Measurements from ENCODE around the gene TPST2. TPM values are rescaled to one million over a fixed set of nuclear protein-coding genes. Genes with fewer than 3 reads are reported as not detected.

The TPST2 gene
- total RNA-seq, 1 donor from 2014 or later: 78.8 TPM

DNA sequence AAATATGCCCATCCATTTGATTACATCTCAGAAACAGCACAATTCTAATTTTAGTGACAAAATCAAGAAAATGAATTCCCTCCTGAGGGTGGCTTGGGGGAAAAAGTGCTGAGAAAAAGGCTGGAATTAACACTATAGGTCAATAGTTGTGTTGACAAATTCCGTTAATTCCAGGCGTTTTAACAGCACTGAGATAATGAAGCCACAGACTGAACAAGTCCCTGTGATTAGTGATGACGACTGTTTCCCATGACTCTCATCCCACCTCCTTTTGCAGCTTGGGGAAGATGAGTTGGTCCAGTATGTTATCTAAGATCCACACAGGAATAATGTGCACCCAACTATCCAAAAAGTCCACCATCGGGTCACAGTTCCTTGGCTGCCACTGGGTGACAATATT, 93.5 kb downstream of the TPST2 start:
- DNase-seq (ENCODE audit: low read depth in 2 of 2): no peak

DNA sequence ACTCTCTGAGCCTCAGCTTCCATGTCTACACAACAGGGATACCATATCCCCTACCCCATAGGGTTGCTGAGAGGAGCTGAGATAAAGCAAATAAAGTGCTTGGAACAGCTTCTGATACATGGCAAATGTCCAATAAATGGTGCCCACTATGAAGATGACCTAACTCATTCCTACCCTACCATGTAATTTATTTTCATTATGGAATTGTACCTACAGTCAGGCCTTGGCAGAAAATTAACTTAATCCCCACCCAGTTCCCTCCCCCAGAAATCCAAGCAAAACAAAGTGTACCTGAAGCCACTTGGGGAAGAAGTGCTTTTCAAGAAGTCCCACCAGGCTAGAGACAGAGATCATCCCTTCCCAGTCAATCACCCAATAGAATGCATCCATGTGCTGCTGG, 95.4 kb downstream of the TPST2 start:
- no peak for DNase-seq (ENCODE audit: low read depth in 2 of 2)

DNA sequence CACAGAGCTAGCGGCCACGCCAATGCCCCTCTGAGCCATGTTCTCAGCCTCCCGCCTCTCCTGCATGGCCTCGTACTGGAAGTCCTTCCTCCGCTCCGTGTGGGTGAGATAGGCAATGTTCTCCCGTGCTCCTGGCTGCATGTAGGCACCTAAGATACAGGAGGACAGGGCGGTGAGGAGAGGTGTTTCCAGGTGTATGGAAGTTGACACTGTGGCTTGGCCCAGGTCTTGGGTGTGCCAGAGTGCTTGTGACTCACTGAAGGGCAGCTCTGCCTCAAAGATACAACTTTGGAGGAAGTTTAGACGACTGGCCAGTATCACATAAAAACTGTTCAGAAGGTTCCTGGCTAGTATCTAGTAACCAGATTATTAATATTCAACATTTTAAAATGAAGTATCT, 97.7 kb downstream of the TPST2 start:
- DNase-seq (ENCODE audit: low read depth in 2 of 2): no peak

DNA sequence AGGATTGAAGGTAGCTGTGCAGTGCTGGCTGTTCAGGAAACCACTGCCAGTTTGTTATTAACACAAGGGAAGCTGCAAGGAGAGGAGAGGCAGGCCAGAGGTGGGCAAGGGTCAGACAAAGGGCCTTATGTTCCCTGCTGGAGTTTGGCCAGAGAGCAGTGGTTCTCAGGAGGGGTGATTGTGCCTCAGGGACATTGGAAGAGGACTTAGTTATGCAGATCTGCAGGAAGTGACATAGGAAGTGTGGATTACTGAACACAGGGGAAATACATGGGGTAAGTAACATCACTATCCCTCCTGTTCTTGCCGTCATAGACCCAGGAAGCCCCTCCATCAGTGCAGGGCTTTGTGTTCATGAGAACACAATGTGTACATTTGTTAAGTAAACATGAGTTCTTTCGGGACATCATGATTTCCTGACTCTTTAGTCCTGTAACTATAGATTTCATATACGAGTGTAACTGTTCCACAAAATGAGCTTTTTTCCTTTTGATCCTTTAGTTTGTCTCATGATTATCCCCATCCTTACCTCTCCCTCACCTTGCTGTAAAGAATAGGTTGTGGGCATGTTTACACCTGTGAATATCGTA, 100.4 kb downstream of the TPST2 start:
- DNase-seq (ENCODE audit: low read depth in 2 of 2): peak in 1 of 2 donors; percentile 42

DNA sequence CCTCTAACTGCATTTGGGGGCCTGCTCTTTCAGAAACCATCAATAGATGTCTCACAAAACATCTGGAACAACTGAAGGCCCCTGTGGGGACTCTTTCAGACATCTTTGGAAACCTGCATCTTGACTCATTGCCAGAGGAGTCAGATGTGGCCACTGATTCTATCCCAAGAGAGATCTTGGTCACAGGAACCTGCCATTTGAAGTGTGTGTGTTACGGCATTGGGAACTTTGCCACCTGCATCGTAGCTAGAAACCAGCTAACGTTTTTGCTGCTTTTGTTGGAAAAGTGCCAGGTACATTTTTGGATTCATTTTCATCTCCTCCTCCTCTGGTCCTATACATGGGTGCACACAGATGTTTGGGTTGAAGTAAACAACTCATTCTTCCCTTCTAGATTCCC, 101.9 kb downstream of the TPST2 start:
- no peak for DNase-seq (ENCODE audit: low read depth in 2 of 2)

DNA sequence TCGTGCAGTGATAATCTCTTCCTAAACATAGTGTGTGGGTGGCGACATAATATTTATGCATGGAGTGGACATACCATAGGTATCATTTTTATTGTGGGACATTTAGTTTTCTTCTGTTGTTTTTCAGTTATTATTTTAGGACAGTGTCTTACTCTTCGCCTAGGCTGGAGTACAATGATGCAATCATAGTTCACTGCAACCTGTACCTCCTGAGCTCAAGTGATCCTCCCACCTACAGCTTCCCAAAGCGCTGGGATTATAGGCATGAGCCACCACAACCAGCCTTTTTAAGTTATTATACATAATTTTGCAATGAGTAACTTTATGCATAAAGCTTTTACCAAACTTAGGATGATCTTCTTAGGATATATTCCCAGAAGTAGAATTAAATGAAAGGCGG, 103.5 kb downstream of the TPST2 start:
- DNase-seq (ENCODE audit: low read depth in 2 of 2): no peak

DNA sequence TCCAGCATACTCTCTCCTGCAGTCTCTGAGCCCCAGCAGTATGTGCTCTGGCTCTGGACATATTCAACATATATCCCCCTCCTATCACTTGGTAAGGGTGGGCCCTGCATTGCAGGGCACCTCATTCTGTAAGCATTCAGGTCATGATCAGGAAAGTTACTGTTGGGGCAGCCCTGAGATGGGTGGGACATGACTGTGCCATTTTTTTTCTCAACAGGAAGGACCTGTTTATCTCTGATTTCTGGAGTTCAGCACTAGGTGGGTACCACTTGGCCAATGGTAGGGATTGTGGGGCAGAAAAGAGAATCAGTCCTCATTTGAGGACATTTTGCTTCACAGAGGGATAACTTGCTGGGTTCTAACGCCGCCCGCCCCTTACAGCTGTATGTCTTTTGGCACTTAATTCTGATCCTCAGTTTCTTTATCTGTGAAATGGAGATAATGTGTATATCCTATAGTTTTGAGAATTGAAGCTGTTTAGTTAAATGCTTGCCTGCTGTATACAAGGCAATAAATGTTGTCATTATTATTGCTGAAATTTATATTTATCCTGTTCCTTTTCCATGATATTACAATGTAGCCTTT, 104.0 kb downstream of the TPST2 start:
- no peak for DNase-seq (ENCODE audit: low read depth in 2 of 2)

DNA sequence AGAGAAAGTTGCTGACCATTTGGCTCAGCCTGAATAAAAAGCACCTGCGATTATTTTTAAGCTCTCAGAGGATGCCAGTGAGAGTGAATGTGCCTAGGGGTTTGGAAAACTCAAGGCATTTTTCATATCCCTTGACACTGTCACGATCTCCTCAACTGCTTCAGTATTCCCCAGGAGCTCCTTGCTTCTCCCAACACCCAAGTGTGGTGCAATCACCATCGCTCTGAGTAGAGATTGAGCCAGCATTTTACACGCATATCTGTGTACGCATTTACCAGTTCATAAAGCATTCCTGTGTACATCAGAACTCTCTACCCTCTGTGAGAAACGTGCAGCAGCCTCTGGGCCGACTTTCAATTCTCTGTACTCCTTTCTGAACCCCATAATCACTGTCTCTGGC, 104.9 kb downstream of the TPST2 start:
- DNase-seq (ENCODE audit: low read depth in 2 of 2): no peak

DNA sequence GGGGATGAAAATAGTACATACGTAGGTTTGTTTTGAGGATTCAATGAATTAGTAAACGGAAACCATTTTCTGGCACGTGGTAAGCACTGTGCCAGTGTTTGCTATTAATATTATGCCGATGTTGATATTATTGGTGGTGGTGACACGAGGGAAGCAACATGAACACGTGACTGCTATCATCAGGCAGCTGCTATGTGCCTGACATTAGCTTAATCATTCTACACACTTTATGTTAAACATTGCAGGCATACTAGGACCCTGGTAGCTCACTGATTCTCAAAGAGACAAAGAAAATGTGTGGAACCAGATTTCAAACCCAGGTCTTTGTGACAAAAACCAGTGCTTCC, 105.6 kb downstream of the TPST2 start:
- peak; percentile 36 to 44 for DNase-seq (ENCODE audit: low read depth in 2 of 2)

DNA sequence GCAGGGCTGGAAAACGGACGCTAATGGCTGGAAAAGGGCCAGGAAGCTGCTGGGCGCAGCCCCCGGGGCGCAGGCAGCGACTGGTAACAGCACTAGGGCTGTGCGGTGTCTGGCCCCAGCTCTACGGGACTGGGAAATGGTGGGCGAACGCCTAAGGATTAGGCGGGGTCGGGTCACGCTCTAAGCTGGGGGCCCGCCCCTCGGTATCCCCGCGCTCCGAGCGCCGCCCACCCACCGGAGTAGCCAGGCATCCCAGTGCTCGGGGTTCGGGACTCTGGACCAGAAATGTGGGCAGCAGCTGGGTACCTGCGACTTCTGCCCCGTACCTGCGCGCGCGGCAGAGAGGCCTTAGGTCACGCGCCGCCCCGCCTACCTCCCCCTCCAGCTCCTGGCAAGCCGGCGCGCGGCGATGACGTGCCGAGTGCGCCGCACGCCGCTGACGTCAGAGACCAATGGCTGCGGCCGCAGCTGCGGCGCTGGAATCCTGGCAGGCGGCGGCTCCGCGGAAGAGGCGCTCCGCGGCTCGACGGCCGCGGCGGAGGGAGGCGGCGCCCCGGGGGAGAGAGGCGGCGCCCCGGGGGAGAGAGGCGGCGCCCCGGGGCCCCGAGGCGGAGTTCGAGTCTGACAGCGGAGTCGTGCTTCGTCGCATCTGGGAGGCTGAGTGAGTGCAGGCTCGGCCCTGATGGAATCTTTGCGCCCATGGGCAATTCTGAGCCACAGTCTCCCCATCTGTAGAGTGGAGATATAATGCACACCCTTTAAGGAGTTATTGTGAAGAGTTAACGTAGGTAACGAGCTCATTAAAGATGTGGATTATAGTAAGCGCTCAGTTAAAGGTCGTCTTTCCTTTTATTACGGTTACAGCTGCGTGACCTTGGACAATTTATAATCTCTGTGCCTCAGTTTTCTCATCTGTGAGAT, 106.2 kb downstream of the TPST2 start, which contains the start of the genes HPS4 and SRRD:
TSS of gene HPS4 (minus strand) at position 345 of the 921 bp plus-strand sequence. CDS start 2,021 bp downstream, outside the sequence.
TSS of gene SRRD (plus strand) at position 439 of the 921 bp plus-strand sequence. CDS start at position 453, 14 bp downstream.
- peak; percentile 92 to 95 for DNase-seq (ENCODE audit: low read depth in 2 of 2)

DNA sequence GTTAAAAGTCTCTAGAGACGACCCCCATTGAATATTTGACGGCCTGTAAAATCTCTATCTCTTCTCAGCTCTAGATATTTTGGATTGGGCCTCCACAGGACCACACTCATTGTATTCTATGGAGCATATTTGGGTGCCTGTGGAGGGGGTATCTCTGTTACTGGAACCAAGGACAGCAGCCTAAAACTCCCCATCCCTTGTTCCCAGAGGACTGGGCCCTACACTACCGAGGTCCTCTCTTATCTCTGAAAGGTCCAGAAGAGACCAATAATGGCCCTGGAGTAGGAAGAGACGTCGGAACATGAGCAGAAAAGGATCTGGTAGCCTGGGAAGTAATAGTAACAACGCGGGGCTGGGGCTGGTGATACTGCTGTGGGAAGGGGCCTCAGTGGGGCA, 106.9 kb downstream of the TPST2 start:
- DNase-seq (ENCODE audit: low read depth in 2 of 2): no peak

DNA sequence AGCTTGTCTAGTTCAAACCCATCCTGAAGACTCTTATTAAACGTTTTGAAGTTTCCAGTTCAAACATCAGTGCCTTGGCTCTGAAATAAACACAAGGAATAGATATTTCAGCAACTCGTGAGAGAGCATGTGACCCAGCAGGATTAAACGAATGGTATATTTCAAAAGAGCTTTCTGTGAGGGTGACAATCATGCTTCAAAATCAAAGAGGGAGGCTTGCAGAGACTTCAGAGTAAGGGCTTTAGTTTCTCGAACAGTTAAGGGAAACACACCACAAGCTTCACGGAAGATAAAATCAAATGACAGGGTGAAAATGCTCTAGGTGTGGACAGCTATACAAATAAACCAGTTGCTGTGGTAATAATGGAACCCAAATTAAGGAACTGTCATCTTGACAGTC, 107.8 kb downstream of the TPST2 start:
- DNase-seq (ENCODE audit: low read depth in 2 of 2): no peak

DNA sequence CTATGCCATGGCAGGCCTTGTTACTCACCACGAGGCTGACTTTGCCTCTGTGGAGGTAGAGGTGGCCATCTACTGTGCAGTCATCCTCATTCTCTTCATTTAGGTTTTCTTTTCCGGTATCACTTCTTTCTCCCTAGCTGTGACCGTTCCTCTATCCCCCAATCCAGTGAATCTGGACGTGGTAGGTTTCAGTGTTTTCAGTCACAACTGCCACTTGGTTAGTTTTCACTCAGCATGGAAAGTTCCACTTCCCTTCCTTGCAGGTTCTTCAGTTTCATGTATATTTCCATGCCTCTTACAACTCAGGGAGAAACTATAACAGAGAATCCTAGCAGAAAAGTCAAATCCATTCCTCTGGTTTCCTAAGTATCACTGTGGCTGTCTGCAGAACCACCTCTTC, 108.2 kb downstream of the TPST2 start:
- no peak for DNase-seq (ENCODE audit: low read depth in 2 of 2)

DNA sequence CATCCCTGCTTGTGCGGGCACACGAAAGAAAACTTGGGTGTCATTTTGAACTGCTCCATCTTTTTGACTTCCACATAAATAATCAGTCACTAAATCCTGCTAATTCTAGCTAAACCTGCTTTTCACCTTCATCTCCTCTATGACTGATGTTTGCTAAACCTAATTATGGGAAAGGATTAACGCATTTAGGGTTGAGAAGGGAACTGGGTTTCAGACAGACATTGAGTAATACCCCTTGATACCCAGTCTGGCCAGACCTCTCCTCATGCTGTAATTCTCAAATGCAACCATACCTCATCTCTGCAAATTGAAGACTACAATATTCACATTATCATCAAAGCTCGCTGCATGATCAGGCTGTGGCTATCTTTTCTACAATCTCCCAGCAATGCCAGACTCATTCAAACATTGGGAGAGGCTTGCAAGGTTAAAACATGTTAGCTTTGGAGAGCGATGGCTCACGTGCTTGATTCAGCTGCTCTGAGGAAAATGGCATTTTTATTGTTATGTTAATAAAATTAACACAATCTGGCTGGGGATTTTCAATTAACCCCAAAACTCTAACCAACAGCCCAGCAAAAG, 108.7 kb downstream of the TPST2 start:
- no peak for DNase-seq (ENCODE audit: low read depth in 2 of 2)

DNA sequence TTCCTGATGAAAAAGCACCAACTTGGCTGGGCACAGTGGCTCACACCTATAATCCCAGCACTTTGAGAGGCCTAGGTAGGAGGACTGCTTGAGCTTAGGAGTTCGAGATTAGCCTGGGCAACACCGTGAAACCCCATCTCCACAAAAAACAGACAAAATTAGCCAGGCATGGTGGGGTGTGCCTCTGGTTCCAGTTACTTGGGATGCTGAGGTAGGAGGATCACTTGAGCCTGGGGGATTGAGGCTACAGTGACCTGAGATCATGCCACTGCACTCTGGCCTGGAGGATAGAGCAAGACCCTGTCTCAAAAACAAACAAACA, 109.4 kb downstream of the TPST2 start:
- no peak for DNase-seq (ENCODE audit: low read depth in 2 of 2)

DNA sequence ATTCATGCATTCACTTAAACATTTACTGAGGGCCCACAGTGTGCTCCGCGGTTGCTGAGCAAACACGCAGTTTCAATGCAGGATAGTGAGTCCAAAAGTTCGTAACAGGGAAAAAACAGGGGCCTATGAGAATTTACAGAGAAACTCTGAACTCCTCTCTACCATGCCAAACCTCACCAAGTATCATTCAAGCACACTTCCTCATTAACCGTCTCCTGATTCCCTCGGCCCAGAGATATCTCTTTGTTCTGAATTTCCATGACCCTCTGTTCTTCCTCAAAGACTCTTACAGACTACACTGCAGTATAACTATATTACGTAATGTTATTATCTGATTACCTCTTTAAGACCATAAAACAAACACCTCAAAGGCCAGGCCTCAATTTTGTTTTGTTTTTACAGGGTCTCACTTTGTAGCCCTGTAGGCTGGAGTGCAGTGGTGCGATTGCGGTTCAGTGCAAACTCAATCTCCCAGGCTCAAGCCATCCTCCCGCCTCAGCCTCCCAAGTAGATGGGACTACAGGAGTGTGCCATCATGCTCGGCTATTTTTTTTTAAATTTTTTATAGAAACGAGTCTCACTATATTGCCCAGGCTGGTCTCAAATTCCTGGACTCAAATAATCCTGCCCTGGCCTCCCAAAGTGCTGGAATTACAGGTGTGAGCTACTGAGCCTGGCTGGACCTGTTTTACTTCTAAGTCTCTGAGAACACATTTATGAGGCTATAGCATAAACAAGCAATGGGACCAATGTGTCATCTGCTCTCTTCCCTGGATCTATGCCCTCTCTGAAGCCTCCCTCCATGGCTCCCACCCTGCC, 109.9 kb downstream of the TPST2 start:
- DNase-seq (ENCODE audit: low read depth in 2 of 2): no peak

DNA sequence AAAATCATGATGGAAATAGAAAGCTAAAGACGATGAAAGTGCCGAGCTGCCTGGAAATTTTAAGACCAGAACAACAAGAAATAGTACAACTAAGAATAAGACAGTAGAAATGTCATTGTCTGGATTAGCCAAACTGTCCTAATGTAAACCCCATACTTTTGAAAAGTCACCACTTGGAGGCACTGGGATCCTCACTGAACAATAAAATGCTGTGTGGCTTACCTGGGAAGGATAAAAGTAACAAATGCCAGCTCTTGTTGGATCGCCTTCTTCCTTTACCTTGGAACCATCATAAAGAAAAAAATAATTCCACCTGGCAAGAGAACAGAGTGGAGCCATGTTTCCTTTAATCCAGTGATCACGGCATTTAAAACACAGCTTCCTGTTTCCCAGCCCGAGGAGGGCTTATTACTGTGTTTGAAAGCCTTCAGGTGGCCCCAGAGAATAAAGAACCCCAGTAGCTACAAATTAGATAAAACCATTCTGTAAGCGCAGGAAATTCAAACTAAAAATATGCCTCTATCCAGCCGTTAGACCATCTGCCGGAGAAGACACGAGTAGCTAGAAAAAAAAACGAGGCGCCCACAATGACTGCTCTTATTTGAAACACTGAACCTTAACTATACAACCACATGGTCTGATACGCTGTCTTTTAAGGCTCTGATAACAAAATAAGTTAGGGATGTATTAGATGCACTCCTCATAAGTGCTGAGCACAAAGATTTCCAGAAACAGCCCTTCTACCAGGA, 110.7 kb downstream of the TPST2 start:
- no peak for DNase-seq (ENCODE audit: low read depth in 2 of 2)

DNA sequence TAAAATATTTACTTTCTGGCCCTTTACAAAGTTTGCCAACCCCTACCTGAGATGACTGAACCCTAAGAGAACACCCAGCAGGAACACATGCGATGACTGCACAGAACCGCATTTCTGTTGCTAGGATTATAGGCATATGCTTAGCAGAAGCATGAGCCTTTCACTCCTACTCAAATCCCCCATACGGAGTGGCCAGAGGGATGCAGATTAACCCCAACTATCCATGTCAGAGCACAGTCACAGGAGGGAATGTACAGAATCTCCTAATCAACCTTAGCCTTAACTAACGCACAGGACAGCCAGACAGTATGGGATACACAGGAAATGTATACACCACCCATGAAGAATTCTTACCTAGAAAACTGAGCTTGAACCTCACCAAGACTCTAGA, 112.6 kb downstream of the TPST2 start:
- DNase-seq (ENCODE audit: low read depth in 2 of 2): no peak

DNA sequence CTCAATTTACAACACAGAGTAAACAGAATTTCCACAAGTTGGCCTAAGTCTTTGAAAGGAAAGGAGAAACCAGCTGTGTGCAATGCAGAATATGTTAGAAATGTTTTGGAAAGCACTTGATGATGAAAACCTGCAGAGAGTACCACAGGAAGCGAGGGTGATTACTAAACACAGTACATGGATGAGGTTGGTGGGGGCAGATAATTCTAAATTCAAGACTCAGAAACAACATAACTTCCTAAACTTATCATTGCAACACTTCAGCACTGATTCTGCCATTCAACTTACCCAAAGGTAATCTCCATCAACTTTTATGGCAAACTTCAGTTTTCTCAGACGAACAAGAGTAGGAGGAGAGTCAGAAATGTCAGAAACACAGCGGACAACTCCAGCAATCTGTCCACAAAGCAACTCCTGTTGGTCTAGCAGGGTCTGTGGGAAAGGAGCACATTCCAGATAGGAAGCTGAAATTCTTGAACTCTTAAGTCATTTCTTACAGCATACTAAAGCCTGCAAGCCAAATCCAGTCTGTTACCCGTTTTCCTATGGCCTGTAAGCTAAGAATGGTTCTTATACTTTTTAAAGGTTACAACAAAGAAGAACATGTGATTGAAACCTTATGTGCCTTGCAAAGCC, 113.1 kb downstream of the TPST2 start:
- no peak for DNase-seq (ENCODE audit: low read depth in 2 of 2)

DNA sequence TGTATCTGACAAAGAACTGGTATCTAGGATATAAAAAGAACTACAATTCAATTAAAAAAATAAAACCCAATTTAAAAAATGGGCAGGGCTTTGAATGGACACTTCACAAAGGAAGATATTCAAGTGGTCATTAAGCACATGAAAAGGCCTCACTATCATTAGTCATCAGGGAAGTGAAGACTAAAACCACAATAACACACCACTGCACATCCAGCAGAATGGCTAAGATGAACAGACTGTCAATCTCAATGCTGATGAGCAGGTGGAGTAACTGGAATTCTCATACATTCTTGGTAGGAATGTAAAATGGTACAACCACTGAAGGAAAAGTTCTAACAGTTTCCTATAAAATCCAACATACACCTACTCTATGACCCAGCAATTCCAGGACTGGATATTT, 115.2 kb downstream of the TPST2 start:
- DNase-seq (ENCODE audit: low read depth in 2 of 2): peak in 1 of 2 donors; percentile 68
